GM12878 (cell line): Measurements from ENCODE around the gene LPIN1. TPM values are rescaled to one million over a fixed set of nuclear protein-coding genes. Genes with fewer than 3 reads are reported as not detected.

Experiments used
- ATAC-seq: fragments of 200-7000 bp; cut with Tn5 transposase; 3 replicates; pipeline ENCODE4 v1.9.1; 2020; ENCODE audit warnings: mild to moderate bottlenecking, moderate library complexity
- BruUV-seq: library from RNA; stranded (reverse); fragments of 400-500 nt; replicated peaks from 2 replicates; lab custom pipeline; 2021; lab: Mats Ljungman, UMichigan
- CTCF ChIA-PET: fragments of 300-600 bp; sonication (Branson Sonifier 250); formaldehyde crosslinking; extraction: SDS; loops from one replicate; lab custom pipeline; 2021; ENCODE audit warnings: inconsistent platforms; lab: Yijun Ruan, JAX
- POLR2A ChIA-PET: fragments of 350-600 bp; formaldehyde crosslinking; extraction: SDS; loops from one replicate; lab custom pipeline; 2021; ENCODE audit warnings: inconsistent platforms; lab: Charles Lee
- RAD21 ChIA-PET: fragments of 300-600 bp; sonication (Branson Sonifier 250); formaldehyde crosslinking; loops from one replicate; lab custom pipeline; 2023; ENCODE audit warnings: antibody characterized with exemption; ENCODE audit not compliant: unreplicated experiment; lab: Charles Lee
- SMC1A ChIA-PET: fragments of 300-600 bp; sonication (Branson Sonifier 250); formaldehyde crosslinking; loops from one replicate; lab custom pipeline; 2023; ENCODE audit not compliant: unreplicated experiment, uncharacterized antibody; lab: Charles Lee
- DNase-seq: peaks from one replicate; pipeline ENCODE4 v3.0.0-alpha.2; 2011; ENCODE audit warnings: low read depth, low spot score
- FAIRE-seq: peaks from 3 replicates; lab custom pipeline; 2011; peaks lifted over from hg19 to GRCh38; lab: Jason Lieb, UNC
- H2AFZ ChIP-seq: 2 replicates; pipeline ENCODE4 v1.6.0; 2011; ENCODE audit warnings: low read depth, low read length, control low read depth; ENCODE audit not compliant: control insufficient read depth
- H3K27ac ChIP-seq: 2 replicates; pipeline ENCODE4 v1.5.1; 2011; ENCODE audit warnings: control low read depth; ENCODE audit not compliant: control insufficient read depth, insufficient read depth
- H3K27me3 ChIP-seq, 2 experiments: replicated peaks in 1 of 2; 2 replicates each; pipeline versions ENCODE4 v1.6.0 to v1.6.1; 2011; ENCODE audit warnings: low read length in 1 of 2; ENCODE audit not compliant: control insufficient read depth in 2 of 2, insufficient read depth in 2 of 2
- H3K36me3 ChIP-seq, 2 experiments: 2 replicates each; pipeline ENCODE4 v1.5.1; 2011; ENCODE audit warnings: low read length in 1 of 2; ENCODE audit not compliant: control insufficient read depth in 2 of 2, insufficient read depth in 2 of 2
- H3K4me1 ChIP-seq: 2 replicates; pipeline ENCODE4 v1.6.1; 2011; ENCODE audit warnings: mild to moderate bottlenecking, low read length, moderate library complexity, mixed read lengths; ENCODE audit not compliant: control insufficient read depth, insufficient read depth
- H3K4me2 ChIP-seq: 2 replicates; pipeline ENCODE4 v1.6.0; 2011; ENCODE audit warnings: control low read depth; ENCODE audit not compliant: control insufficient read depth, insufficient read depth
- H3K4me3 ChIP-seq: fragments of 200-600 bp; sonication (generic); 2 replicates; pipeline ENCODE4 v1.5.1; 2016
- H3K79me2 ChIP-seq: 2 replicates; pipeline ENCODE4 v1.6.0; 2011; ENCODE audit warnings: low read length; ENCODE audit not compliant: control insufficient read depth, insufficient read depth
- H3K9ac ChIP-seq: 2 replicates; pipeline ENCODE4 v1.8.0; 2011; ENCODE audit warnings: low read length, control low read depth, mixed read lengths; ENCODE audit not compliant: control insufficient read depth, insufficient read depth
- H3K9me3 ChIP-seq: replicated peaks from 3 replicates; pipeline ENCODE4 v1.5.1; 2011; ENCODE audit warnings: mild to moderate bottlenecking, low read length; ENCODE audit not compliant: control insufficient read depth, insufficient read depth
- H4K20me1 ChIP-seq: 2 replicates; pipeline ENCODE4 v1.6.0; 2011; ENCODE audit not compliant: control insufficient read depth, insufficient read depth
- BMI1 ChIP-seq: fragments of 450-650 bp; IDR thresholded peaks from 2 replicates; pipeline ENCODE4 v1.6.1; 2016; ENCODE audit warnings: mild to moderate bottlenecking, moderate library complexity, borderline replicate concordance
- CEBPZ ChIP-seq: fragments of 150-350 bp; IDR thresholded peaks from 2 replicates; pipeline ENCODE4 v1.6.1; 2016; ENCODE audit warnings: low read depth, low read length
- EED ChIP-seq: sonication (generic); IDR thresholded peaks from 2 replicates; pipeline ENCODE4 v1.6.1; 2016; ENCODE audit warnings: antibody characterized with exemption, low read depth
- EGR1 ChIP-seq, 2 experiments: IDR thresholded peaks; 1 replicate in 1 of 2; 2 replicates in 1 of 2; pipeline ENCODE4 v1.6.1; 2011 to 2012; ENCODE audit warnings: low read depth in 2 of 2, low read length in 2 of 2, borderline replicate concordance in 1 of 2, mild to moderate bottlenecking in 1 of 2, moderate library complexity in 1 of 2
- ETV6 ChIP-seq, 2 experiments: fragments of 450-650 bp in 1 of 2; IDR thresholded peaks in 1 of 2; conservative IDR thresholded peaks in 1 of 2; 2 replicates each; pipeline ENCODE4 v1.6.1; 2014; ENCODE audit warnings: antibody characterized with exemption in 1 of 2, borderline replicate concordance in 1 of 2, low read depth in 1 of 2, mild to moderate bottlenecking in 1 of 2, moderate library complexity in 1 of 2
- NFYA ChIP-seq: IDR thresholded peaks from 2 replicates; pipeline ENCODE4 v1.6.1; 2011; ENCODE audit warnings: low read depth, mild to moderate bottlenecking, low read length, improper control_type of control experiment, borderline replicate concordance
- PAX8 ChIP-seq: fragments of 450-650 bp; IDR thresholded peaks from 2 replicates; pipeline ENCODE4 v1.6.1; 2017; ENCODE audit warnings: mild to moderate bottlenecking, moderate library complexity
- SKIL ChIP-seq: fragments of 450-650 bp; IDR thresholded peaks from 2 replicates; pipeline ENCODE4 v1.6.1; 2017; ENCODE audit warnings: mild to moderate bottlenecking, low read depth, inconsistent platforms; ENCODE audit not compliant: poor library complexity, severe bottlenecking
- USF2 ChIP-seq: IDR thresholded peaks from 2 replicates; pipeline ENCODE4 v1.6.1; 2011; ENCODE audit warnings: low read depth, low read length, improper control_type of control experiment, borderline replicate concordance
- ZNF217 ChIP-seq: fragments of 450-650 bp; IDR thresholded peaks from 2 replicates; pipeline ENCODE4 v1.6.1; 2017; ENCODE audit warnings: antibody characterized with exemption, mild to moderate bottlenecking
- ZNF274 ChIP-seq: IDR thresholded peaks from one replicate; pipeline ENCODE4 v1.8.0; 2011; ENCODE audit not compliant: insufficient read length, insufficient read depth
- WGBS: methylation state at CpG from one replicate; pipeline ENCODE4 v1.1.6; 2016; ENCODE audit warnings: low lambda C conversion rate; ENCODE audit not compliant: insufficient replicate concordance, insufficient coverage; ENCODE audit errors: missing lambda C conversion rate; 5-methylcytosine and 5-hydroxymethylcytosine counted together
- in situ Hi-C: fragments of 300-500 bp; cut with MboI; formaldehyde crosslinking; loops from 9 replicates; pipeline ENCODE4 v1.14.3; 2018; ENCODE audit warnings: mixed read lengths
- intact Hi-C: fragments of 100-400 bp; cut with micrococcal nuclease; formaldehyde crosslinking; loops from one replicate; pipeline ENCODE4 v1.14.2; 2022; ENCODE audit not compliant: unreplicated experiment
- polyA plus RNA-seq, 11 experiments: library from polyadenylated mRNA; depleted of rRNA in 4 of 11; unstranded in 6 of 11; stranded (reverse) in 5 of 11; fragments of >200 nt; fragmentation: Nextera tagmentation in 4 of 11; fragmentation: Illumina TruSeq in 1 of 11; extraction: Ambion mirVana in 4 of 11; extraction: Trizol in 1 of 11; gene quantifications; 1 replicate in 1 of 11; 2 replicates in 10 of 11; pipeline versions ENCODE4 v1.2.1 to v1.2.3, GENCODE V29; 2011 to 2016; ENCODE audit warnings: inconsistent platforms in 2 of 11, missing spikeins in 2 of 11, low read depth in 1 of 11
- total RNA-seq, 4 experiments: library from RNA; depleted of rRNA in 3 of 4; stranded (reverse); fragments of >200 nt in 3 of 4; fragmentation: Illumina TruSeq in 1 of 4; extraction: Trizol in 1 of 4; gene quantifications; 2 replicates each; pipeline versions ENCODE4 v1.2.1 to v1.2.3, GENCODE V29; 2013 to 2021

The LPIN1 gene
- total and polyA plus RNA-seq, 10 of the 15 experiments (the other 5 are each of a cell fraction or from before 2014, with no cell fraction given), result 18.8 to 82.5 (median 50.3) TPM

- TF ChIP-seq SKIL (no peak), NFYA (no peak), EED (no peak), BMI1 (no peak)
Measured at GRCh38 chr2:11786191-11786590, 39.8 kb downstream of the LPIN1 start (continued).

GRCh38 chr2:11786592-11786991 lies 40.2 kb downstream of the LPIN1 start:
- CTCF ChIA-PET, result interaction anchor here (1.0 to 10.9 kb wide), 9 partner anchors 12 to 1221 kb away, joined by 3 to 684 read pairs (median 6); partner anchors contain the start of gene LPIN1
- H3K4me1 ChIP-seq, result no peaks in the 10 kb centered on the region
- H2AFZ ChIP-seq, result no peak overlapping the region
- no TSS peak for BruUV-seq
- H3K79me2 ChIP-seq, result no peaks in the 10 kb centered on the region
- H3K9ac ChIP-seq, result no peak overlapping the region
- RAD21 ChIA-PET, result interaction anchor here (0.6 to 9.9 kb wide), 2 partner anchors 46 to 241 kb away, joined by 3 to 132 read pairs; no protein-coding TSS in a partner anchor
- no peaks in the 10 kb centered on the region for H4K20me1 ChIP-seq
- intact Hi-C loops (no loop called here), in situ Hi-C loops (no loop called here)
- peaks cover 1% of the 10 kb centered on the region; the same call in 1 of the 3 replicates for H3K9me3 ChIP-seq
- POLR2A ChIA-PET, result interaction anchor here (0.7 kb wide), 1 partner anchor 1207 kb away, joined by 5 read pairs; no protein-coding TSS in a partner anchor
- WGBS, result 76% methylated on average over 13 of the region's 13 CpGs
- peaks cover 30 to 51% of the 10 kb centered on the region in 2 experiments for H3K36me3 ChIP-seq
- no peak for FAIRE-seq
- no peak for DNase-seq
- H3K27me3 ChIP-seq, result no peaks in the 10 kb centered on the region
- no peak for ATAC-seq
- no peak overlapping the region for H3K4me3 ChIP-seq
- H3K4me2 ChIP-seq, result no peak overlapping the region
- SMC1A ChIA-PET, result interaction anchor here (1.0 to 10.8 kb wide), 3 partner anchors 35 to 94 kb away, joined by 6 to 222 read pairs (median 206); partner anchors contain the start of gene LPIN1
- no peak overlapping the region for H3K27ac ChIP-seq
- TF ChIP-seq CEBPZ (no peak), ETV6 (conservative IDR thresholded peaks at IDR 0.05 in 1 of 2, IDR thresholded peaks at IDR 0.05 in 1 of 2; ENCODE audit: borderline replicate concordance in 1 of 2, low read depth in 1 of 2) (no peak), EGR1 (IDR thresholded peaks at IDR 0.05; ENCODE audit: borderline replicate concordance in 1 of 2, low read depth in 2 of 2, low read length in 2 of 2) (no peak), ZNF217 (no peak), ZNF274 (no peak), USF2 (no peak), NFYA (no peak), PAX8 (no peak)
